Stimulated activated CD8-positive, alpha-beta memory T cell treated with anti-CD3 and anti-CD28 coated beads, Interleukin-4, amount 100 ng/mL, for 1 hour (primary cell): ENCODE measurements around the gene ADK.
"Not testable (repeated sequence)": the region's sequence is repeated elsewhere in the genome, so short reads cannot be mapped to it uniquely, and the experiment has no call there.

Source experiments
- DNase-seq, 2 donors: peaks; one replicate each; pipeline ENCODE4 v3.0.0-alpha.2; 2020; ENCODE audit warnings: low read depth in 2 of 2, low spot score in 1 of 2

ADK gene

DNA sequence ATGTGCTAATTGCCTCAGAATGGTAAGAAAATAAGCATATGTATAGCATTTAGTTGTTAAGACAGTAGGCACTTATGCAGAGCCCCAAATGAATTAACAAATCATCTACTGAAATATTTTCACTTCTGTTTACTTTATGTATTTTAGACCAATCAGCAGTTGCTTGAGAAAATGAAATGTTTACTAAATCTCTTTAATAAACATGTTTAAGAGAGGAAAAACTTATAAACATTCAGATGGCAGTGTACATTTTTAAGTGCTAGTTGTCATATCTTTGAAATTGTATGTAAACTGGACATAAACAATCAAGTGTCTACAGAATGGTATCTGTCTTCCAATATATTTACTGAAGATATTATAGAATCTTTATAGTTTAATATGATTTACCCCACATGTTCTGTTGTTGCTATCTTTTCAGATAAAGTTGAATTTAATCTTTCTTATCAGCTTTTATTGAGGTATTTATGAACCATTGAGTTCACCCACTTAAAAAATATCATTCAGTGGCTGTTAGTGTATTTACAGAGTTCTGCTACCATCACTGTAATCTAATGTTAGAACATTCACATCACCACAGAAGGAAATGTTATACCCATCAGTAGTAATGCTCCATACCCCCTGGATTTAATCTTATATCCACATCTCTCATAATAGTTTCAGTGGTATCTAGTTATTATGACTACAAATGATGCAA, 264.3 kb downstream of the ADK start:
- no peak for DNase-seq

DNA sequence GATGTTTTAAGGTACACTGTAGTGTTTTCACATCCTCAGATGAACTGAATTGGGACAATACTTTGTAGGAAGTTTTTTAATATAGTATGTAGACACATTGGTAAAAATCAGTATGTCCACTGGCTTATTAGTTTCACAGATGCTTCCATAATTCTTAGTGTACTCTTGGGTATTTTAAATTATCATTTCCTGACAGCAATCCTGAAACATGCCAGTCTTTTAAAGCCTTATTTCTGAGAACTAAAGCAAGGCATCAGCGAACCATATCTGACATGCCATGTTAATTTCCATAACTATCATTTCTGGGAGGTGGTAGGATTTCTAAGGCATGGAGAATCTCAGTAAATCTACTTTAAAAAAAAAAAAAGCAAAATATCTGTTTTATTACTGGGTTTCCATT, 266.4 kb downstream of the ADK start:
- no peak for DNase-seq

DNA sequence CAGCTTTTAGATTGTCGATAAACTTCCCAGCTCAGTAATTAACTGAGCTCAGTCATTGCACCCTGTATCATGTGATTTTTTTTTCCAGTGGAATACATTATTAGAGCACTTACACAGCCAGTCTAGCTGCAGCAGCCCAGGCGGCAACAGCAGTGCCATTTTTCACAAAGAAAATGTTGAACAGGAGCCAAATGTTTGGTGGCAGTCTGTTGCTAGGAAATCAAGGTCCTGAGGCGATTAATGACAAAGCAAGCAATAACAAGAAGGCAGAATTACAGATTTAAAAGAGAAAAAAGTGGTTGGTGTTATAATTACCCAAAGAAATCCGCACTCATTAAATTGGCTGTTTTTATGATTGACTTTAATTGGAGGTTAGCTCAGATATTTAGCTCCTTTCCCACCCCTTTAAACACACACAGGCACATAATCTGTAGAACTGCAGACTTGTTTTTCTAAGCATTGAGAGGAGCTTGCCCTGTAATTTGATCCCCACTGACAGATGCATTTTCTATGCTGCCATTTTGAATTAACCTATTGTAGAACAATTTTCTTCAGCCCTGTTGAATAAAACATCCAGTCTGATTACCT, 267.4 kb downstream of the ADK start:
- DNase-seq: no peak

DNA sequence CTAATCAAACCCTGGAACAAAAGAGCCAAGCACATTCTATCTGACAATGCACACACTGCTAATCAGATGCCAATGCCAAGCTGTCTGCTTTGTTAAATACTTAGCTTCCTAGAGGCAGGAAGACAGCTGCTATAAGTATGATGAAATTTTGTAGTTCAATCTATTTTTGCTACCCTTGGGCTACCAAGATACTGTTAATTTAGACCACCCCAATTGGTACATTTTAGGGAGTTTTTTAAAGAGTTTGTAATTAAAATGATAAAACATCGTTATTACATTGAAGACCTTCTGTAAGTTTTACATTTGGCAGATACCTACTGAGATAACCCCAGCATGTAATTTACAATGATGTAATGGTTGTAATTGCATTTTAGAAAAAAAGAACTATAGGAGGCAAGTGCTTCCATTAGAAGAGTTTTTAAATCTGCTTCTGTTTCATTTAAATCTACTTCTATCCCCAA, 268.5 kb downstream of the ADK start:
- DNase-seq: no peak

DNA sequence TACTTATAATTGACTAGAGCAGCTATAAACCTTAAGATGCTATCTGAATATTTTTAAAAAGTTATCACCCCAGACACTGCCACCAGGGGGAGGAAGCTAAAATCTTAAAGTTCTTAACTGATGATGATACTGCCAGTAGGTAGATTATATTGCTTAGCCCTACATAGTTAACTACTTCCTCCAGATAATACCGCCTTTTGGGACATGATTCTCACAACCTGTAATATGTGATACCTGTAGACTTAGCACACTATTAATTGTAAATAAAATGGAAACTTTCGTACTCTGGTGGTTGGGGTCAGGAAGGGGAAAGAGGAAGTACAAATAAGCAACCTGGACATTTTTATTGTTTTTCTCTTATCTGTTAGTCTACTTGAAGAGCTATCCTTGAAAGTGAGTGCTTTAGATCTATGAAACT, 268.9 kb downstream of the ADK start:
- DNase-seq: no peak

DNA sequence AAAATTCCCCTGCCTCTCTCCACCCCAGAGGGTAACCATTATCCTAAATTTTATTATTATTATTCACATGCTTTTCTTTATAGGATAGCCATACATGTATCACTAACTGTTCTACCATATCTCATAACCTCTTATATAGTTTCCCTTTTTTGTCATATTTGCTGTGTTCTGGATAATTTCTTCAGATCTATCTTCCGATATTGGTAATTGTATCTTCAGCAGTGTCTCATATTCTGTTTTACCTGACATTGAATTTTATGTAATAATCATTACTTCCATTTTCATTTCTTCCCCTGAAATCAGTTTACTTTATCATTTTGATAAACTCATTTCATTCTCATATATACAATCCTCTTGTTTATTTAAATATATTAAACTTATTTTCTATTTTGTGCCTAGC, 273.5 kb downstream of the ADK start:
- no peak for DNase-seq

DNA sequence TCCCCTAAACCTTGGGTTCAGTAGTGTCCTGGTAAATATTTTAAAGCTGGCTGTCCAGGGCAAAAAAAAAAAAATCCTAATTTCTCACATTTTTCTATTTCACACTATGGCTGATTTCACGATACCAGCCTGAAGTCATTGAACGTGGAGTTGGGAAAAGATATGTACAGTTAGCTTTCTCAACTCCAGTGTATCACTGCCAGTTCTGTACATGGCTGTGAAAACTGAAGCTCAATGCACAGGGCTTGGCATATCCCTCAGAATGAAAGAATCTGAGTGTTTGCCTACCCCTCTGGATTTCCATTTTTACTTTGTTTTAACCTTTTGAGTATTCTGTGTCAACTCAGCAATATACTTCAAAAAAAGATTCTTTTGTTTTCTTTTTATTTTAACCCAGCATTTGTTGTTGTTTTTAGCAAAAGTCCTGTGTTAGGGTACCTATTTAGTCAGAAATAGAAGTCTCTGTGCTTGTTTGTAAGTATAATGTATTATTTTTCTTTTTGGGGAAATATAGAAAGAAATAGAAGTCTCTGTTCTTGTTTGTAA, 274.5 kb downstream of the ADK start:
- no peak for DNase-seq

GRCh38 chr10:74431816-74432215, 280.8 kb downstream of the ADK start:
- DNase-seq: no peak

DNA sequence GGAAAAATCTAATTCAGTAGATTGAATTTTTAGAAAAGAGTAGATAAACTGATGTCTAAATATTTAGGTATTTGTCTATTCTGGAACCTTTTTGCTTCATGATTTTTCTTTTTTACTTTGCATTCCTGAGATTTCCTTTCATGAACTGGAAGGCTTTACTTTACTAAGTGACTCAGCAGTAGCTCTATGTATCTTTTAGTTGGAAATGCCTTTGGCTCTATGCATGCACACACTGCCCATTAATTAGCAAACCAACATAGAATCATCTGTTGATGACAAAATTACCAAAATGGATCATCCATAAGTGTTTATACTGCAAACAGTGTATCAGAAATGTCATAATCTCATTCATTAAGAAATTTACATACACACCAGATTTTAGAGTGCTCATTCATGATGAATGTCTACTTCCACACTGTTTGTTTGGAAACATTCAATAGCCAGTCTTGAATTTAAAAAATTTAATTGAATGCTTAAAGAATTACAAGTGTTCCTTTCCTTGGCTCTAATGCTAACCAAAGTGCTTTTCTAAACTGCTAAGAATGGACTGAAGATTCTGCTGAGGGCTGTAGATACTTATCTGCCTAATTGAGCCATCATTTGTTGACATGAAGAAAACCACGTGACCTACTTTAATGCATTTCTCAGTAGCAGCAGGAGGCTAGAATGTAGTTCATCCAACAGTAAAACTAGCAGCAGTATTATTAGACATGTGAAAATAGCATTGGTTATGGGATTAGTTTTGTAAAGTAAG, 282.0 kb downstream of the ADK start:
- DNase-seq: no peak

GRCh38 chr10:74433595-74433956, 282.6 kb downstream of the ADK start:
- DNase-seq: no peak

GRCh38 chr10:74433993-74434392, 283.0 kb downstream of the ADK start:
- DNase-seq: no peak

DNA sequence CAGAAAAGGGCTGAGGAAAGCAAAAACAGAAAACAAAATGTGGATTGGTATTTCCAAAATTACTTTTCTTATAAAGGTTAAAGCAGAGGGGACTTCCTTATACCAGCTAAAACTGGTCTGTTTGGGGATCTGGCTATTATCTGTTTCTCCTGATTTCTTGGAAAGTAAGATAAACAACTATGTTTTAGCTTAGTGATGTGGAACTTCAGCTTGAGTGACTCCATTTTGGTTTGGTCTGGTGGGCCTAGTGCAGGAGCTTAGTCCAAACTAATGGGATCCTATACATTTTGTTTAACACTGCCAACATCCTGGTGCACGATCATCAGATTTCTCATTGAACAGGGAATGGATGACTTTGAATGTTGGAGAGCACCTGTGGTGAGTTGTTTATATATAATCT, 283.5 kb downstream of the ADK start:
- no peak for DNase-seq

GRCh38 chr10:74436523-74437170, 285.6 kb downstream of the ADK start:
- DNase-seq: no peak

GRCh38 chr10:74437822-74438221, 286.8 kb downstream of the ADK start:
- DNase-seq: no peak

- no peak for DNase-seq
These were observed 288.2 kb downstream of the ADK start for GRCh38 chr10:74439213-74439612.

- DNase-seq: no peak
These were observed 294.5 kb downstream of the ADK start for GRCh38 chr10:74445493-74445892.

DNA sequence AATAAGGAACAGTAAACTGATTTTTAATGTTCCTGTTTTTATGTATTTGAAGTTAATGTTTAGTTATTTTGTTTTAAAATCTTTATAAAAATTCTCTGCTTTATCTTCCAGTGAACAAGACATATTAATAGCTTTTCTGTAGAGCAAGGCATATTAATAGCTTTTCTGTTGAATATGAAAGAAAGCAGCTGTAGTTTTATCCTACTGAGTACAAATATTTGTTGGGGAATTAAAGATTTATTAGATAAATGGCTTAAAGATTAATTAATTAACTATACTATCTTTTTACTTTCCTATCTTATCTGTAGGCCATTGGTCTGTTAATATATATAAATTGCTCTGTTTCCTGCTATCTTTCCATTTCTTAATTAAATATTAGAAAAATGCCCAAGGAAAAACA, 299.6 kb downstream of the ADK start:
- DNase-seq: no peak

DNA sequence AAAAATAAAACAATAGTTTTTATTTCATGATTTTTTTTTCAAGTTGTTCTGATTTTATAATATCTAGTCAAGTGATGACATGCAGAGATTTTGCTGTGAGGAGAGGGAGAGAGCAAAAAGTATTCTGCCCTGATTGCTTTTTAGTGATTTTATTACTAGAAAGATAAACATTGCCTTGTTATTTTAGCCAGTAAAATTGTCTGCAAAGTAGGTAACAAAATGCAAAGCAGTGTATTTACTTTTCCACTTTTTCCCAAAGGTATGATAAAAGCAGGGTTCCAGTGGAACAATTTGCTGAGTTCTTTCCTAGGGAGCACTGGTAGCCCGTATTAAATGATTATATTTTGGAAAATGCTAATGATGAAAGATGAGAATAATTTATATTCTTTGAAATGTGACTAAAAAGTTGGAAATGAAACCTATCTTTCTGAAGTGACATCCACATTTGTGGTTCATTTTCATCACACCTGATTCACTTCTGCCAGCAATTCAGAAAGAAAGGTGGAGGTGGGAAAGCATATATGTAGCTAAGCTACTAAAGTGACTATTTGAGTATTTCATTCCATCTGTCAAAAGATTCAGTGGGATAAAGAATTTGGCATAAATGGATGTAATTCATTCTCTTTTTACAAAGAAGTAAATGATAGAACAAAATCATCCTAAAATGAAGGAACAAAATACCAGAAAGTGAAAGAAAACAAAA, 300.3 kb downstream of the ADK start:
- DNase-seq: no peak

GRCh38 chr10:74453169-74453568, 302.1 kb downstream of the ADK start:
- DNase-seq: no peak

DNA sequence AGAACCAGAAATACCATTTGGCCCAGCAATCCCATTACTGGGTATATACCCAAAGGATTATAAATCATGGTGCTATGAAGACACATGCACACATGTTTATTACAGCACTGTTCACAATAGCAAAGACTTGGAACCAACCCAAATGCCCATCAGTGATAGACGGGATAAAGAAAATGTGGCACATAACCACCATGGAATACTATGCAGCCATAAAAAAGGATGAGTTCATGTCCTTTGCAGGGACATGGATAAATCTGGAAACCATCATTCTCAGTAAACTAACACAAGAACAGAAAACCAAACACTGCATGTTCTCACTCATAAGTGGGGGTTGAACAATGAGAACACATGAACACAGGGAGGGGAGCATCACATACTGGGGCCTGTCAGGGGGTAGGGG, 306.5 kb downstream of the ADK start:
- not testable (repeated sequence) for DNase-seq

GRCh38 chr10:74460812-74461211, 309.8 kb downstream of the ADK start:
- DNase-seq: no peak
